ENCODE measurements around the gene IFRD1. TPM values are rescaled to one million over a fixed set of nuclear protein-coding genes. Genes with fewer than 3 reads are reported as not detected.

IFRD1 gene
- total RNA-seq, 1 donor from 2014 or later, result 72.8 TPM

DNA sequence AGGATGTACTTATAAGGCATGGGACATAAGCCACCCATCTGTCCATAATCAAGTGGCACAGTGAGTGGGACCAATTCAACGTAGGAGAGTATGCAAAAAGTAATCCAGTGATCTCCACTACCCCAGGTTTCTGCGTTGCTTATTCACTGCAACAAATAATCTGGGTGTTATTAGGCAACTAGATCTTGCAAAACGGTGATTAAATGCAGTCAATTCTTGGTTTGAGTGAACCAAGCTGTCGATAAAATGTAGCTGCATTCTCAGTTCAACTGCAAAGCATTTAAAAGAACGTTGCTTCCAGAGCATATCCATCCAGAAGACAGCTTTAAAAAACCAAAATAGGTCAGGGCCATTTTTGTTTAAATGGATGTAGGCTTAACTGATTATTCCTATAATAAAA lies 35.5 kb downstream of the IFRD1 start:
- H3K27ac Mint-ChIP-seq, result no peak overlapping the region
- H3K27me3 Mint-ChIP-seq, result no peaks in the 10 kb centered on the region
- DNase-seq, result no peak
- no peak overlapping the region for H3K4me3 Mint-ChIP-seq
- H3K9me3 Mint-ChIP-seq, result no peaks in the 10 kb centered on the region
- intact Hi-C loops (cut with micrococcal nuclease), result no loop called here
- peaks cover 7% of the 10 kb centered on the region for H3K4me1 Mint-ChIP-seq
- no peaks in the 10 kb centered on the region for H3K36me3 Mint-ChIP-seq (ENCODE audit: low read depth)

- Mint-ChIP-seq H3K4me3 (no peak overlapping the region), H3K27me3 (no peaks in the 10 kb centered on the region), H3K27ac (no peak overlapping the region), H3K9me3 (no peaks in the 10 kb centered on the region), H3K4me1 (peaks cover 7% of the 10 kb centered on the region), H3K36me3 (ENCODE audit: low read depth) (no peaks in the 10 kb centered on the region)
- intact Hi-C loops (cut with micrococcal nuclease), result no loop called here
- no peak for DNase-seq
Observed at GRCh38 chr7:112487457-112488263, 37.4 kb downstream of the IFRD1 start.

- H3K4me1 Mint-ChIP-seq, result peaks cover 7% of the 10 kb centered on the region
- no peak overlapping the region for H3K4me3 Mint-ChIP-seq
- no peak for DNase-seq
- H3K27me3 Mint-ChIP-seq, result no peaks in the 10 kb centered on the region
- intact Hi-C loops (cut with micrococcal nuclease), result no loop called here
- H3K27ac Mint-ChIP-seq, result no peak overlapping the region
- no peaks in the 10 kb centered on the region for H3K9me3 Mint-ChIP-seq
- H3K36me3 Mint-ChIP-seq (ENCODE audit: low read depth), result no peaks in the 10 kb centered on the region
Observed at GRCh38 chr7:112488264-112488552, 37.9 kb downstream of the IFRD1 start.

GRCh38 chr7:112492186-112492585 lies 41.9 kb downstream of the IFRD1 start:
- Mint-ChIP-seq H3K27me3 (peaks cover 10% of the 10 kb centered on the region), H3K4me1 (no peaks in the 10 kb centered on the region), H3K9me3 (no peaks in the 10 kb centered on the region), H3K27ac (no peak overlapping the region), H3K36me3 (ENCODE audit: low read depth) (no peaks in the 10 kb centered on the region), H3K4me3 (no peak overlapping the region)
- intact Hi-C loops (cut with micrococcal nuclease), result no loop called here
- no peak for DNase-seq

DNA sequence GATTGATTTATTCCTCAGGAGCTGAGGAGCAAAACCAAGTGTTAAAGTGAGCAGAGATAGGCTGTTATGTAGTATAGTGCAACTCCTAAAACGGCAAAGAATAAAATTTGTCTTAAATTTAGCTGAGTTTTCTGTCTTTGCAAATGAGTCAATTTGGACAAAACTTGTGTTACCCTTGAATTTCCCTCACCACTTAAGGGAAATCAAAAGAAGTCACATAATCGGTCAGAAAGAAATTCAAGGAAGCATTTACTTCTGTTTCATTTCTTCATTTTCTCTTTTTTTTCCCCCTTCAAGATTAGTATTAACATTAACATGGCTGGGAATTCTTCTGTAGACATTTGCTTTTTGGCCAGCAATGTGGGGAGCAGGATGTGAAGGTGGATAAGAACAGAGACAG lies 44.4 kb downstream of the IFRD1 start:
- DNase-seq, result no peak
- no peak overlapping the region for H3K4me3 Mint-ChIP-seq
- intact Hi-C loops (cut with micrococcal nuclease), result no loop called here
- H3K4me1 Mint-ChIP-seq, result no peaks in the 10 kb centered on the region
- peaks cover 19% of the 10 kb centered on the region for H3K27me3 Mint-ChIP-seq
- H3K9me3 Mint-ChIP-seq, result no peaks in the 10 kb centered on the region
- H3K36me3 Mint-ChIP-seq (ENCODE audit: low read depth), result no peaks in the 10 kb centered on the region
- H3K27ac Mint-ChIP-seq, result no peak overlapping the region

DNA sequence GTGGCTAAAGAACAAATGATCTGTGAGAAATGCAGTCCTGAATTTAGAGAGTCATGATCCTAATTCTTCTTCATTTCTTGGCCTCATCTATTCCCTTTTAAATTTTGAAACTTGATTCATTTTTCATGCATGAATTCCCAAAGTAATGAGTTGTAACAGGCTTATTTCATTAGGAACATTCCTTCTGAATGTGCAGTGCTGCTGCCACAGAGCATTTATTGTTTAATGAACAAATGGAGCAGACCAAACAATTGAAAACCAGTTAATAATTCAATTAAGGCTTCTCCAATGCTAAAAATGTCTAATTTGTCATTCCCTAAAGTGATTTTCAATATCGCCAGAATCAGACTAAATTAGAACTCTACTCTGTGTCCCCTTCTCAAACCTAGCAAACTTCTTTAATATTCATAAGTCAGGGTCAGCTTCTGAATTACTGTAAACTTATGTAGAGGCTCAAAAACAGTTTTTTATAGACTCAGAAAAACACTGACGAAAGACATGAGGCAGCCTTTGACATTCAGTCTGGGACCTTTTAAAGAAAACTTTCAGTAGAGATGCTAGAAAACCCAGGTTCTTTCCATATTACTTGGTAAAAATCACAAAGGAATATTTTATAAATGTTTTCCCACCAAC lies 45.0 kb downstream of the IFRD1 start:
- intact Hi-C loops (cut with micrococcal nuclease), result no loop called here
- DNase-seq, result no peak
- no peaks in the 10 kb centered on the region for H3K9me3 Mint-ChIP-seq
- H3K36me3 Mint-ChIP-seq (ENCODE audit: low read depth), result no peaks in the 10 kb centered on the region
- H3K27me3 Mint-ChIP-seq, result peaks cover 20% of the 10 kb centered on the region
- no peak overlapping the region for H3K4me3 Mint-ChIP-seq
- no peaks in the 10 kb centered on the region for H3K4me1 Mint-ChIP-seq
- no peak overlapping the region for H3K27ac Mint-ChIP-seq

- H3K36me3 Mint-ChIP-seq (ENCODE audit: low read depth), result no peaks in the 10 kb centered on the region
- H3K9me3 Mint-ChIP-seq, result no peaks in the 10 kb centered on the region
- peak; percentile 76 for DNase-seq
- no peaks in the 10 kb centered on the region for H3K4me1 Mint-ChIP-seq
- no peak overlapping the region for H3K4me3 Mint-ChIP-seq
- H3K27me3 Mint-ChIP-seq, result peaks cover 20% of the 10 kb centered on the region
- H3K27ac Mint-ChIP-seq, result no peak overlapping the region
- intact Hi-C loops (cut with micrococcal nuclease), result loop anchor here (2.0 kb wide), 1 partner anchor 743 kb away; no protein-coding TSS in a partner anchor
Observed at GRCh38 chr7:112495810-112496462, 45.7 kb downstream of the IFRD1 start.

- Mint-ChIP-seq H3K4me1 (no peaks in the 10 kb centered on the region), H3K27ac (no peak overlapping the region), H3K27me3 (peaks cover 23% of the 10 kb centered on the region), H3K4me3 (no peak overlapping the region), H3K36me3 (ENCODE audit: low read depth) (no peaks in the 10 kb centered on the region), H3K9me3 (no peaks in the 10 kb centered on the region)
- intact Hi-C loops (cut with micrococcal nuclease), result loop anchor here (2.0 kb wide), 1 partner anchor 745 kb away; no protein-coding TSS in a partner anchor
- no peak for DNase-seq
Observed at GRCh38 chr7:112497481-112497880, 47.2 kb downstream of the IFRD1 start.

DNA sequence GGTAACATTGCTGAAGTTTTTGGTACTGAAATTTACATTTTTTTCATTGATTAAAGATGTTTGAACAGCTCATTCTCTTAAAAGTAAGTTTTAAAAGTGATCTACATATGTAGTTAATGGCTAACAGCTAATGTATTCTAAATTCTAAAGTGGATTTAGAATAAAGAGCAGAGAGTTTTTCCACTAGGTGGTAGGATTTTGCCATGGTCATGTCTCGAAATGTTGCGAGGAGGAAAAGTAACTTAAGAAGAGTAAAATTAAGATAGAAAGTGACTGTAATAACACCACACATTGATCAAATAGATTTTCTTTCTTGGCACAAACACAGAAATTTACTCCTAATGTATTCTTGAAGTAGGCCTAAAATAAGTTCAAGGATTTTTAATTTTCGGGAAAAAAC lies 50.4 kb downstream of the IFRD1 start:
- peaks cover 30% of the 10 kb centered on the region for H3K27me3 Mint-ChIP-seq

GRCh38 chr7:112501801-112502503 lies 51.7 kb downstream of the IFRD1 start:
- intact Hi-C loops (cut with micrococcal nuclease), result no loop called here
- Mint-ChIP-seq H3K27me3 (peaks cover 27% of the 10 kb centered on the region), H3K27ac (no peak overlapping the region), H3K36me3 (ENCODE audit: low read depth) (no peaks in the 10 kb centered on the region), H3K4me3 (no peak overlapping the region), H3K9me3 (no peaks in the 10 kb centered on the region), H3K4me1 (no peaks in the 10 kb centered on the region)
- DNase-seq, result no peak

More for the DNA sequence above, 50.4 kb downstream of the IFRD1 start:
- intact Hi-C loops (cut with micrococcal nuclease), result no loop called here
- H3K4me3 Mint-ChIP-seq, result no peak overlapping the region
- H3K9me3 Mint-ChIP-seq, result no peaks in the 10 kb centered on the region
- H3K27ac Mint-ChIP-seq, result no peak overlapping the region
- DNase-seq, result no peak
- no peaks in the 10 kb centered on the region for H3K36me3 Mint-ChIP-seq (ENCODE audit: low read depth)
- no peaks in the 10 kb centered on the region for H3K4me1 Mint-ChIP-seq

GRCh38 chr7:112502700-112503099 lies 52.4 kb downstream of the IFRD1 start:
- Mint-ChIP-seq H3K27me3 (peaks cover 22% of the 10 kb centered on the region), H3K27ac (no peak overlapping the region)

DNA sequence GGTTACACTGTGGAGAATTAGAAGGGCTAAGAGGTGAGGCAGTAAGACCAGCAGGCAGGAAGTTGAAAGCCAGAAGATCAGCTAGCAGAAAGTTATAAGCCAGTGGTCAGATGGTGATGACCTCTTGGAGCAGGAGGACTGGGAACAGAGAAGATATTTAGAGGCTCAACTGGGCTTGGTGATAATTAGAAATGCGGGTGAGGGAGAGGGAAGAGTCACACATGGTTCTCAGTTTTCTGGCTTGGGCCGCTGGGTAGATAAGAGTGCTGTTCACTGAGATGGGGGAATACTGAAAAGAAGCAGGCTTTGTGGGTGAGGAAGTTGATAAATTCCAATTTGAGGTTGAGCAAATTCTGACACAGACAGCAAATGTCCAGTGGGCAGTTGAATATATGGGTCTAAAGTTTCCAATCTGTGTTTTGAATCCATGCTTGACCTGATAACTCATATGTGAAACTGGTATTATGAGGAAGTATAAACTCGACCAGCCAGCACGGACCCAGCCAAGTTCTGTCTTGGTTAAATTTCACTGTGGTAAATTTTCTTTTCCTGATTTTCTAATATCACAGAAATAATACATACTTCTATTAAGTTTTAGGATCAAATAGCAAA lies 53.2 kb downstream of the IFRD1 start:
- Mint-ChIP-seq H3K4me1 (no peaks in the 10 kb centered on the region), H3K9me3 (no peaks in the 10 kb centered on the region), H3K36me3 (ENCODE audit: low read depth) (no peaks in the 10 kb centered on the region), H3K4me3 (no peak overlapping the region), H3K27me3 (peaks cover 20% of the 10 kb centered on the region), H3K27ac (no peak overlapping the region)
- intact Hi-C loops (cut with micrococcal nuclease), result no loop called here
- DNase-seq, result no peak

More at GRCh38 chr7:112502700-112503099, 52.4 kb downstream of the IFRD1 start:
- H3K4me3 Mint-ChIP-seq, result no peak overlapping the region
- H3K36me3 Mint-ChIP-seq (ENCODE audit: low read depth), result no peaks in the 10 kb centered on the region
- no peak for DNase-seq
- no peaks in the 10 kb centered on the region for H3K4me1 Mint-ChIP-seq
- intact Hi-C loops (cut with micrococcal nuclease), result no loop called here
- no peaks in the 10 kb centered on the region for H3K9me3 Mint-ChIP-seq

DNA sequence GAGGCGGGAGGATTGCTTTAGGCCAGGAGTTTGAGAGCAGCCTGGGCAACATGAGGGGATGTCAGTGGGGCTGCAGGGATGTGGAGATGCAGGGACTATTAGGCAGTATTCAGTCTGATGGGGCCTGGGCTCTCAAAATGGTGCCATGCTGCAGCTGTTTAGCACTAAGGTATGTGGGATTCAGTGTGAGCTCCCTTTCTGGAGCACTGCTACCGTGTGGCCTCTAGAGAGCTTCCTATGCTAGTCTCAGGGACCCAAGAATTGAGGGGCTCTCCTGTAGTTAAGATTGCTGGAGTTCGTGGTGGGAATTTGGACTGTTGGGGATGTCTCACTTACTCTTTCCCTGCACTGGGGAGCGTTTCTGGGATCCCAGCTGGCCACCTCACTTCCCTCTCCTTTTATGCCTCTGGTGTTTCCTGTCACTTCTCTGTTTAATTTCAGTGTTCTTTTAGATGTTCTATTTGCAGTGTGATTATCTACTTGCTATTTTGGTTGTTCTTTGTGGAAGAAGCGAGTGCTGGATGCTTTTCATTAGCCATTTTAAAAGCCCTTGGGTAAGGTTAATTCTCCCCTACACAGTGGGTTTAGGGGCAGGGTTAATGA lies 53.9 kb downstream of the IFRD1 start:
- intact Hi-C loops (cut with micrococcal nuclease), result no loop called here
- no peaks in the 10 kb centered on the region for H3K4me1 Mint-ChIP-seq
- H3K4me3 Mint-ChIP-seq, result no peak overlapping the region
- no peaks in the 10 kb centered on the region for H3K36me3 Mint-ChIP-seq (ENCODE audit: low read depth)
- no peak for DNase-seq
- H3K27me3 Mint-ChIP-seq, result peaks cover 20% of the 10 kb centered on the region
- H3K27ac Mint-ChIP-seq, result no peak overlapping the region
- no peaks in the 10 kb centered on the region for H3K9me3 Mint-ChIP-seq
